Fibroblast of lung (primary cell): ENCODE data around the gene ZDHHC9. TPM values are rescaled to one million over a fixed set of nuclear protein-coding genes. Genes with fewer than 3 reads are reported as not detected.

Experiments
- DNase-seq, 2 donors: peaks; one replicate each; pipeline versions ENCODE4 v3.0.0 to v3.0.0-alpha.2; 2010; ENCODE audit warnings: low read depth in 2 of 2
- H2AFZ ChIP-seq: 2 replicates; pipeline ENCODE4 v1.5.1; 2012; ENCODE audit warnings: low read length, control low read depth, inconsistent platforms
- H3K27ac ChIP-seq: 2 replicates; pipeline ENCODE4 v1.5.1; 2011; ENCODE audit warnings: low read length, control low read depth; ENCODE audit not compliant: insufficient read depth
- H3K27me3 ChIP-seq: 2 replicates; pipeline ENCODE4 v1.5.1; 2011; ENCODE audit warnings: mild to moderate bottlenecking, low read length; ENCODE audit not compliant: control insufficient read depth, insufficient read depth
- H3K36me3 ChIP-seq: 2 replicates; pipeline ENCODE4 v1.5.1; 2011; ENCODE audit warnings: low read length; ENCODE audit not compliant: control insufficient read depth, insufficient read depth
- H3K4me1 ChIP-seq: 2 replicates; pipeline ENCODE4 v1.5.1; 2011; ENCODE audit warnings: low read length; ENCODE audit not compliant: control insufficient read depth, insufficient read depth; ENCODE audit errors: extremely low read depth
- H3K4me2 ChIP-seq: 2 replicates; pipeline ENCODE4 v1.5.1; 2011; ENCODE audit warnings: low read length, control low read depth; ENCODE audit not compliant: insufficient read depth; ENCODE audit errors: extremely low read depth
- H3K4me3 ChIP-seq, 4 experiments: fragments of 200-600 bp in 1 of 4; sonication (generic) in 1 of 4; replicated peaks in 1 of 4; 2 replicates each; pipeline ENCODE4 v1.5.1; 2011 to 2016; ENCODE audit warnings: low read length in 4 of 4, low read depth in 3 of 4, mild to moderate bottlenecking in 3 of 4, control low read depth in 2 of 4, inconsistent platforms in 1 of 4, mixed read lengths in 1 of 4; ENCODE audit not compliant: insufficient read depth in 1 of 4; ENCODE audit errors: control extremely low read depth in 1 of 4
- H3K79me2 ChIP-seq: 2 replicates; pipeline ENCODE4 v1.5.1; 2012; ENCODE audit warnings: mild to moderate bottlenecking, low read length, inconsistent platforms; ENCODE audit not compliant: control insufficient read depth, insufficient read depth
- H3K9ac ChIP-seq: 2 replicates; pipeline ENCODE4 v1.5.1; 2011; ENCODE audit warnings: mild to moderate bottlenecking, low read length, control low read depth; ENCODE audit not compliant: insufficient read depth
- H3K9me3 ChIP-seq: 2 replicates; pipeline ENCODE4 v1.5.1; 2012; ENCODE audit warnings: low read depth, low read length; ENCODE audit not compliant: control insufficient read depth, insufficient read depth
- H4K20me1 ChIP-seq: 2 replicates; pipeline ENCODE4 v1.5.1; 2011; ENCODE audit warnings: low read length; ENCODE audit not compliant: control insufficient read depth, insufficient read depth; ENCODE audit errors: extremely low read depth
- EZH2 ChIP-seq: IDR thresholded peaks from 2 replicates; pipeline ENCODE4 v1.5.1; 2012; ENCODE audit warnings: low read length, control low read depth, mild to moderate bottlenecking; ENCODE audit errors: missing control alignments
- polyA plus RNA-seq, 2 donors: library from polyadenylated mRNA; depleted of rRNA in 1 of 2; stranded (reverse) in 1 of 2; unstranded in 1 of 2; fragments of >200 nt; gene quantifications; 2 replicates each; pipeline ENCODE4 v1.2.1, GENCODE V29; 2011 to 2012; ENCODE audit warnings: missing spikeins in 1 of 2
- total RNA-seq: library from RNA; depleted of rRNA; stranded (reverse); fragments of >200 nt; gene quantifications from 2 replicates; pipeline ENCODE4 v1.2.1, GENCODE V29; 2014
- TF ChIP-seq, protein P1 (sequence below), 2 donors: IDR thresholded peaks in 1 of 2; conservative IDR thresholded peaks in 1 of 2; 1 replicate in 1 of 2; 2 replicates in 1 of 2; pipeline ENCODE4 v1.5.1; 2011 to 2012; ENCODE audit warnings: low read length in 2 of 2, control low read depth in 1 of 2, inconsistent platforms in 1 of 2, low read depth in 1 of 2, mild to moderate bottlenecking in 1 of 2

ZDHHC9 gene
- total and polyA plus RNA-seq, 2 donors (not counting 1 experiment from before 2014, with no cell fraction given) = 21.8 to 38.4 TPM

- Histone ChIP-seq H4K20me1 (no peaks in the 10 kb centered on the region), H2AFZ (peak overlapping the region; percentile 15), H3K9me3 (no peaks in the 10 kb centered on the region), H3K36me3 (no peaks in the 10 kb centered on the region), H3K79me2 (peaks cover 7% of the 10 kb centered on the region), H3K9ac (peak overlapping the region; percentile 71), H3K4me3 (peak overlapping the region; percentile 62 to 78 (median 71)), H3K4me1 (no peaks in the 10 kb centered on the region), H3K27ac (peak overlapping the region; percentile 76), H3K4me2 (peak overlapping the region; percentile 79), H3K27me3 (no peaks in the 10 kb centered on the region)
- peak; percentile 35 to 55 for DNase-seq
- TF ChIP-seq EZH2 = no peak
- TF ChIP-seq, protein P1, sequence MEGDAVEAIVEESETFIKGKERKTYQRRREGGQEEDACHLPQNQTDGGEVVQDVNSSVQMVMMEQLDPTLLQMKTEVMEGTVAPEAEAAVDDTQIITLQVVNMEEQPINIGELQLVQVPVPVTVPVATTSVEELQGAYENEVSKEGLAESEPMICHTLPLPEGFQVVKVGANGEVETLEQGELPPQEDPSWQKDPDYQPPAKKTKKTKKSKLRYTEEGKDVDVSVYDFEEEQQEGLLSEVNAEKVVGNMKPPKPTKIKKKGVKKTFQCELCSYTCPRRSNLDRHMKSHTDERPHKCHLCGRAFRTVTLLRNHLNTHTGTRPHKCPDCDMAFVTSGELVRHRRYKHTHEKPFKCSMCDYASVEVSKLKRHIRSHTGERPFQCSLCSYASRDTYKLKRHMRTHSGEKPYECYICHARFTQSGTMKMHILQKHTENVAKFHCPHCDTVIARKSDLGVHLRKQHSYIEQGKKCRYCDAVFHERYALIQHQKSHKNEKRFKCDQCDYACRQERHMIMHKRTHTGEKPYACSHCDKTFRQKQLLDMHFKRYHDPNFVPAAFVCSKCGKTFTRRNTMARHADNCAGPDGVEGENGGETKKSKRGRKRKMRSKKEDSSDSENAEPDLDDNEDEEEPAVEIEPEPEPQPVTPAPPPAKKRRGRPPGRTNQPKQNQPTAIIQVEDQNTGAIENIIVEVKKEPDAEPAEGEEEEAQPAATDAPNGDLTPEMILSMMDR (conservative IDR thresholded peaks at IDR 0.05 in 1 of 2, IDR thresholded peaks at IDR 0.05 in 1 of 2; ENCODE audit: low read depth in 1 of 2, low read length in 2 of 2) = no peak
These were observed 1.0 kb downstream of the ZDHHC9 start for GRCh38 chrX:129842510-129843208.

DNA sequence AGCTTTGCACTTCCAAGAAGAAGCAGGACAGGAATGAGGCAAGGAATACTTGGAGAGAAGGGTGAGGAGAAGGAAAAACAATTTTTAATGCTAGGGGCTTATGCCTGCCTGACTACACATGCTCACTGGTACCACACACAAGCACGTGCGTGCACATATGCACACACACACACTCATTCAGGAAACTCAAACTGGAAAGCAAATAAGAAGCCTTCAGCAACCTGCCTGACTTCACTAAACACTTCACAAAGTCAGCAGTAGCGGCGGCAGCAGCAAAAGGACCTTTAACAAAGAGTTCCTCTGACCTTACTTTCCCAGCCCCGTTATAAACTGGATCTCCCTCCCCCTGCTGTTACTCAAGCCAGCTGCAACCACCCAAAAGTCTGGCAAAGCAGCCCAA lies 3.3 kb downstream of the ZDHHC9 start:
- no peaks in the 10 kb centered on the region for H4K20me1 ChIP-seq
- peaks cover 7% of the 10 kb centered on the region for H3K79me2 ChIP-seq
- peak in 1 of 2 donors; percentile 46 for DNase-seq
- no peak overlapping the region for H3K9ac ChIP-seq
- no peak overlapping the region for H3K27ac ChIP-seq
- TF ChIP-seq, protein P1 (conservative IDR thresholded peaks at IDR 0.05 in 1 of 2, IDR thresholded peaks at IDR 0.05 in 1 of 2; ENCODE audit: low read depth in 1 of 2, low read length in 2 of 2) = peak in 1 of 2 donors; percentile 20
- no peak for TF ChIP-seq EZH2
- H3K4me1 ChIP-seq = no peaks in the 10 kb centered on the region
- peak overlapping the region in 2 of 4 experiments; percentile 28 to 35 for H3K4me3 ChIP-seq
- no peaks in the 10 kb centered on the region for H3K27me3 ChIP-seq
- H3K9me3 ChIP-seq = no peaks in the 10 kb centered on the region
- H3K4me2 ChIP-seq = peak overlapping the region; percentile 19
- no peak overlapping the region for H2AFZ ChIP-seq
- no peaks in the 10 kb centered on the region for H3K36me3 ChIP-seq

DNA sequence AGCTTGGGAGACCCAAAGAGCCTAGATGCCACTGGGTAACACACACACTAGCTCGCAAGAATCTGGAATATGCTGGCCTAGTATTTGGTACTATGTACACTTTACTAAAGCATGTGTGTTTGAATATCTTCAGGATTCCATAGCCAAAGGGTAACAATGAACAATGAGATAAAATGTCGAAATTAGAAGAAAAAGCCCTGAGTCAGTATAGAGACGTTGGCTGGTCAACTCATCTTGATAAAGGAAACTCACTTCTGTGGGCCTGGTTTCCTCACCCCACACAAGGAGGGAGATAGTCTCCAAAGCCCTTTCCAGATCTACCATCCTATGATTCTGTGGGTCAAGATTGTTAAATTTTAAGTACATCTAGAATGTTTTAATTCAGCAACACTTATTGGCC lies 6.9 kb downstream of the ZDHHC9 start:
- H3K4me3 ChIP-seq = no peak overlapping the region
- no peak for DNase-seq
- peaks cover 2% of the 10 kb centered on the region for H3K4me1 ChIP-seq
- no peak overlapping the region for H2AFZ ChIP-seq
- no peaks in the 10 kb centered on the region for H4K20me1 ChIP-seq
- no peaks in the 10 kb centered on the region for H3K9me3 ChIP-seq
- no peaks in the 10 kb centered on the region for H3K36me3 ChIP-seq
- H3K4me2 ChIP-seq = no peak overlapping the region
- TF ChIP-seq, protein P1 (conservative IDR thresholded peaks at IDR 0.05 in 1 of 2, IDR thresholded peaks at IDR 0.05 in 1 of 2; ENCODE audit: low read depth in 1 of 2, low read length in 2 of 2) = no peak
- no peak for TF ChIP-seq EZH2
- no peak overlapping the region for H3K9ac ChIP-seq
- peaks cover 7% of the 10 kb centered on the region for H3K79me2 ChIP-seq
- no peaks in the 10 kb centered on the region for H3K27me3 ChIP-seq
- H3K27ac ChIP-seq = no peak overlapping the region
